ENCODE data around the gene CDH3. TPM values are rescaled to one million over a fixed set of nuclear protein-coding genes. Genes with fewer than 3 reads are reported as not detected.

Gene CDH3
- total and polyA plus RNA-seq, 2 donors: 45.6 to 47.5 TPM

GRCh38 chr16:68658341-68658973 is 13.3 kb downstream of the CDH3 start:
- WGBS: 92% methylated on average over 13 of the region's 13 CpGs
- no peak overlapping the region for H3K4me3 ChIP-seq (ENCODE audit: low read length in 2 of 2)
- no peaks in the 10 kb centered on the region for H3K9me3 ChIP-seq (ENCODE audit: control insufficient read depth in 2 of 2, insufficient read depth in 1 of 2, low read length in 1 of 2)
- H3K27ac ChIP-seq (ENCODE audit: low read depth in 1 of 2, low read length in 1 of 2): peak overlapping the region in 1 of 2 donors; percentile 55
- DNase-seq (ENCODE audit: low read depth in 6 of 9, low spot score in 9 of 9): no peak
- H3K4me1 ChIP-seq (ENCODE audit: control insufficient read depth in 2 of 2, insufficient read depth in 2 of 2, low read length in 2 of 2): no peaks in the 10 kb centered on the region
- peaks cover 0 to 10% of the 10 kb centered on the region in 2 donors for H3K27me3 ChIP-seq (ENCODE audit: control insufficient read depth in 2 of 2, insufficient read depth in 1 of 2, low read length in 1 of 2)
- no peaks in the 10 kb centered on the region for H3K36me3 ChIP-seq (ENCODE audit: control insufficient read depth in 2 of 2, insufficient read depth in 2 of 2, low read length in 1 of 2)

- Histone ChIP-seq H3K36me3 (ENCODE audit: control insufficient read depth in 2 of 2, insufficient read depth in 2 of 2, low read length in 1 of 2) (no peaks in the 10 kb centered on the region), H3K27ac (ENCODE audit: low read depth in 1 of 2, low read length in 1 of 2) (peak overlapping the region; percentile 20 to 52), H3K4me1 (ENCODE audit: control insufficient read depth in 2 of 2, insufficient read depth in 2 of 2, low read length in 2 of 2) (no peaks in the 10 kb centered on the region), H3K4me3 (ENCODE audit: low read length in 2 of 2) (no peak overlapping the region), H3K27me3 (ENCODE audit: control insufficient read depth in 2 of 2, insufficient read depth in 1 of 2, low read length in 1 of 2) (peaks cover 0 to 10% of the 10 kb centered on the region in 2 donors), H3K9me3 (ENCODE audit: control insufficient read depth in 2 of 2, insufficient read depth in 1 of 2, low read length in 1 of 2) (no peaks in the 10 kb centered on the region)
- 87% methylated on average over 1 of the region's 1 CpG for WGBS
- DNase-seq (ENCODE audit: low read depth in 6 of 9, low spot score in 9 of 9): no peak
Observed at GRCh38 chr16:68658974-68659360, 13.9 kb downstream of the CDH3 start.

DNA sequence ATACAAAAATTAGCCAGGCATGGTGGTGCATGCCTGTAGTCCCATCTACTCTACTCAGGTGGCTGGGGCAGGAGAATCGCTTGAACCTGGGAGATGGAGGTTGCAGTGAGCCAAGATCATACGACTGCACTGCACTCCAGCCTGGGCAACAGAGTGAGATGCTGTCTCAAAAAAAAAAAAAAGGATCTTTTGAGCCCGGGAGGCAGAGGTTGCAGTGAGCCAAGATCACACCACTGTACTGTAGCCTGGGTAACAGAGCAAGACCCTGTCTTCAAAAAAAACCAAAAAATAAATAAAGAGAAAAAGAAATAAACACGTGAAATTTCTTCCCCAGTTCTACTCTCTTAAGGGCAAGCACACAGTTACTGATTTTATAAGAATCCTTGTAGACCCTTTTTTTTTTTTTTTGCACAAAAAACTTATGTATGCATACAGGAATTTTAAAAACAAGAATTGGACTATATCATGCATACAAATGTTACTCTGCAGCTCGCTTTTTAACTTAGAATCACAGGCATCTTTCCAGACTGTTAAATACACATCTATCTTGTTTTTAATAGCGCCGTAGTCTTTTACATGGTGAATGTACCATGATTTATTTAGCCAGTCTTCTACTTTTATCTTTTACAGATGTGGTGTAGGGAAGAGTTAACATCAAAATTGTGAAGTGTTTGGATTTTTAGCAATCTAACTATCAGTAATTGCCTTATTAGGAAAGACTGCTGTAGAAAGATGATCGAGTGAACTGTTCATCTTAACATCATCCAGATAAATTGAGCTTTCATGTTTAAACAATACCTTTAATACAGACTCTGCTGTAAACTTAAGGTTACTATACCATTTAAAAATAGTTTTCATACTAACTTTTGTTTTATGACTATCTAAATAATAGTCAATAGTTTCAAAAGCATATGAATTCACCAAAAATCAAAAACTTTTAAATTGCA is 14.6 kb downstream of the CDH3 start:
- H3K27me3 ChIP-seq (ENCODE audit: control insufficient read depth in 2 of 2, insufficient read depth in 1 of 2, low read length in 1 of 2): peaks cover 0 to 10% of the 10 kb centered on the region in 2 donors
- no peaks in the 10 kb centered on the region for H3K9me3 ChIP-seq (ENCODE audit: control insufficient read depth in 2 of 2, insufficient read depth in 1 of 2, low read length in 1 of 2)
- H3K4me1 ChIP-seq (ENCODE audit: control insufficient read depth in 2 of 2, insufficient read depth in 2 of 2, low read length in 2 of 2): no peaks in the 10 kb centered on the region
- WGBS: 89% methylated on average over 8 of the region's 8 CpGs
- H3K36me3 ChIP-seq (ENCODE audit: control insufficient read depth in 2 of 2, insufficient read depth in 2 of 2, low read length in 1 of 2): no peaks in the 10 kb centered on the region
- no peak overlapping the region for H3K4me3 ChIP-seq (ENCODE audit: low read length in 2 of 2)
- H3K27ac ChIP-seq (ENCODE audit: low read depth in 1 of 2, low read length in 1 of 2): peak overlapping the region in 1 of 2 donors; percentile 20
- DNase-seq (ENCODE audit: low read depth in 6 of 9, low spot score in 9 of 9): no peak

- no peak for DNase-seq (ENCODE audit: low read depth in 6 of 9, low spot score in 9 of 9)
- no peaks in the 10 kb centered on the region for H3K36me3 ChIP-seq (ENCODE audit: control insufficient read depth in 2 of 2, insufficient read depth in 2 of 2, low read length in 1 of 2)
- 91% methylated on average over 6 of the region's 6 CpGs for WGBS
- no peak overlapping the region for H3K4me3 ChIP-seq (ENCODE audit: low read length in 2 of 2)
- no peak overlapping the region for H3K27ac ChIP-seq (ENCODE audit: low read depth in 1 of 2, low read length in 1 of 2)
- H3K4me1 ChIP-seq (ENCODE audit: control insufficient read depth in 2 of 2, insufficient read depth in 2 of 2, low read length in 2 of 2): no peaks in the 10 kb centered on the region
- H3K27me3 ChIP-seq (ENCODE audit: control insufficient read depth in 2 of 2, insufficient read depth in 1 of 2, low read length in 1 of 2): peaks cover 0 to 10% of the 10 kb centered on the region in 2 donors
- no peaks in the 10 kb centered on the region for H3K9me3 ChIP-seq (ENCODE audit: control insufficient read depth in 2 of 2, insufficient read depth in 1 of 2, low read length in 1 of 2)
Observed at GRCh38 chr16:68660359-68660795, 15.3 kb downstream of the CDH3 start.

DNA sequence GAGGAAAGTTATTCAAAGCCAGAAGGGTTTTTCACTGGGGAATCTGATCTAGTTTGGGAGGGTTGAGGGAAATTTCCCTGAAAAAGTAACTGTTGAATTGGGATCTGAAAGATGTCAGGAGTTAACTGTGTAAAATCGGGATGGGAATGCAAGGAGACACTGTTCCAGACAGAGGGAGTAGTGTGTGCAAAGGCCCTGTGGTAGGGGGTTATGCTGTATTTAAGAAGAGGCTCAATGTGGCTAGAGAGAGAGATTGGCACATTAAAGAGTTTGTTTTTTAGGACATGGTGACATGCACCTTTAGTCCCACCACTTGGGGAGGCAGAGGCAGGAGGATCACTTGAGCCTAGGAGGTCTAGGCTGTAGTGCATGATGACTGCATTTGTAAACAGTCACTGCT is 16.9 kb downstream of the CDH3 start:
- no peak for DNase-seq (ENCODE audit: low read depth in 6 of 9, low spot score in 9 of 9)
- H3K4me1 ChIP-seq (ENCODE audit: control insufficient read depth in 2 of 2, insufficient read depth in 2 of 2, low read length in 2 of 2): peaks cover 0 to 5% of the 10 kb centered on the region in 2 donors
- no peaks in the 10 kb centered on the region for H3K9me3 ChIP-seq (ENCODE audit: control insufficient read depth in 2 of 2, insufficient read depth in 1 of 2, low read length in 1 of 2)
- H3K4me3 ChIP-seq (ENCODE audit: low read length in 2 of 2): no peak overlapping the region
- no peaks in the 10 kb centered on the region for H3K36me3 ChIP-seq (ENCODE audit: control insufficient read depth in 2 of 2, insufficient read depth in 2 of 2, low read length in 1 of 2)
- peaks cover 0 to 6% of the 10 kb centered on the region in 2 donors for H3K27me3 ChIP-seq (ENCODE audit: control insufficient read depth in 2 of 2, insufficient read depth in 1 of 2, low read length in 1 of 2)
- WGBS: 96% methylated on average over 1 of the region's 1 CpG
- no peak overlapping the region for H3K27ac ChIP-seq (ENCODE audit: low read depth in 1 of 2, low read length in 1 of 2)

DNA sequence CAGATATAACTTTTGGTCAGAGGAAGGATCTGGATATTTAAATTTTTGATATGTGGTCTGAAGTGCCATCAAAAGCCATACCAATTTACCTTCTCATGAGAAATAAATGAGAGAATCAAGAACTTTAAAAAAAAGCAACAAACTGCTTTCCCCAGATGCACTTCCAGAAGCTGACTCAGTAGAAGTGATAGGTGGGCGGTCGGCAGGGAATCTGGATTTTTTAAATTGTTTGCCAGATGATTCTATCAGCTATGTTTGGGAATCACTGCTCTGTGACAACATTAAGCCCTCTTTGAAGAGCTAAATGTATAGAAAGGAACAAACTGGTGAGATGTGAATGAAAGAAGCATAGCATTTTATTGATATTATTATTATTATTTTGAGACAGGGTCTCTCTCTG is 19.2 kb downstream of the CDH3 start:
- Histone ChIP-seq H3K27me3 (ENCODE audit: control insufficient read depth in 2 of 2, insufficient read depth in 1 of 2, low read length in 1 of 2) (no peaks in the 10 kb centered on the region), H3K4me1 (ENCODE audit: control insufficient read depth in 2 of 2, insufficient read depth in 2 of 2, low read length in 2 of 2) (peaks cover 0 to 5% of the 10 kb centered on the region in 2 donors), H3K27ac (ENCODE audit: low read depth in 1 of 2, low read length in 1 of 2) (no peak overlapping the region), H3K4me3 (ENCODE audit: low read length in 2 of 2) (no peak overlapping the region), H3K9me3 (ENCODE audit: control insufficient read depth in 2 of 2, insufficient read depth in 1 of 2, low read length in 1 of 2) (no peaks in the 10 kb centered on the region), H3K36me3 (ENCODE audit: control insufficient read depth in 2 of 2, insufficient read depth in 2 of 2, low read length in 1 of 2) (no peaks in the 10 kb centered on the region)
- 90% methylated on average over 2 of the region's 2 CpGs for WGBS
- DNase-seq (ENCODE audit: low read depth in 6 of 9, low spot score in 9 of 9): no peak

DNA sequence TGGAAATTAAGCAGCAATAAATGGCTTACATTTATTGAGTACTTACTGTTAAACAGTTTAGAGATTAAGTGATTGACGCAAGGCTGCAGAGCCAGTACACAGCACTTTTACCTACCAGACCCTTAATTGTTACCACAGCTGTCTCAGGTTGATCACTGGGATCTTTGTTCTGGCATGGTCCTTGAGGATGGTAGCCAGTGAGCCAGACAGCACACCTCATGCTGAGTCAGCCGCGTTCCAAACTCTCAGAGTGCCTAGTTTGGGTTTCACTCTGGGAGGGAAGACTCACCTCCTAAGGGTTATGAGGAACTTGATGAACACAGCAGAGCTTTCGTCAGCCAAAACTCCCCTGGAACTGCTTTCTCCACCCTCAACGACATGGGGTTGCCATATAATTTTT is 20.4 kb downstream of the CDH3 start:
- H3K4me1 ChIP-seq (ENCODE audit: control insufficient read depth in 2 of 2, insufficient read depth in 2 of 2, low read length in 2 of 2): peaks cover 0 to 5% of the 10 kb centered on the region in 2 donors
- H3K36me3 ChIP-seq (ENCODE audit: control insufficient read depth in 2 of 2, insufficient read depth in 2 of 2, low read length in 1 of 2): no peaks in the 10 kb centered on the region
- H3K27me3 ChIP-seq (ENCODE audit: control insufficient read depth in 2 of 2, insufficient read depth in 1 of 2, low read length in 1 of 2): no peaks in the 10 kb centered on the region
- H3K9me3 ChIP-seq (ENCODE audit: control insufficient read depth in 2 of 2, insufficient read depth in 1 of 2, low read length in 1 of 2): no peaks in the 10 kb centered on the region
- DNase-seq (ENCODE audit: low read depth in 6 of 9, low spot score in 9 of 9): no peak
- no peak overlapping the region for H3K4me3 ChIP-seq (ENCODE audit: low read length in 2 of 2)
- WGBS: 94% methylated on average over 5 of the region's 5 CpGs
- H3K27ac ChIP-seq (ENCODE audit: low read depth in 1 of 2, low read length in 1 of 2): no peak overlapping the region

DNA sequence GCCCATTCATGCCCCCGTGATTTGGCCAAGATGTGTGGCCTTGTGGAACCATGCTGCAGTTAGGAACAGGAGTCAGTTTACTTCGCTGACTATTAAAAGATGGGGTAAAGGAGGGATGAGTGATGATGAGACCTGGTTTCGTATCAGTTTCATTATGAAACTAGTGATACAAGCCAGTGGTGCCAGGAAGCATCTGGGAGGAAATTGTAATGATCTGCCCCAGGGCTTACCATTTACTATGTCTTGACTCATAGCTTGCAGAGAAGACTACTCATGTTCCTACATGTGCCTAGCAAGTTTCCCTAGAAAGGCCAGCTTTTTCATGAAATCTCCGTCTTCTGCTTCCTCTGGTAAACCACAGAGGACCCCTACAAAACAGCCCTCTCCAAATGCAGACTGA is 23.2 kb downstream of the CDH3 start:
- H3K27me3 ChIP-seq (ENCODE audit: control insufficient read depth in 2 of 2, insufficient read depth in 1 of 2, low read length in 1 of 2): no peaks in the 10 kb centered on the region
- no peak overlapping the region for H3K4me3 ChIP-seq (ENCODE audit: low read length in 2 of 2)
- H3K27ac ChIP-seq (ENCODE audit: low read depth in 1 of 2, low read length in 1 of 2): peak overlapping the region in 1 of 2 donors; percentile 65
- 49% methylated on average over 4 of the region's 4 CpGs for WGBS
- peaks cover 0 to 5% of the 10 kb centered on the region in 2 donors for H3K4me1 ChIP-seq (ENCODE audit: control insufficient read depth in 2 of 2, insufficient read depth in 2 of 2, low read length in 2 of 2)
- H3K36me3 ChIP-seq (ENCODE audit: control insufficient read depth in 2 of 2, insufficient read depth in 2 of 2, low read length in 1 of 2): no peaks in the 10 kb centered on the region
- DNase-seq (ENCODE audit: low read depth in 6 of 9, low spot score in 9 of 9): no peak
- H3K9me3 ChIP-seq (ENCODE audit: control insufficient read depth in 2 of 2, insufficient read depth in 1 of 2, low read length in 1 of 2): no peaks in the 10 kb centered on the region

Measured in thymus (tissue), 11 donors.